ENCODE results near the gene MEGF11. TPM values are rescaled to one million over a fixed set of nuclear protein-coding genes. Genes with fewer than 3 reads are reported as not detected.
"Not testable (repeated sequence)": the region's sequence is repeated elsewhere in the genome, so short reads cannot be mapped to it uniquely, and the experiment has no call there.

The MEGF11 gene
- total RNA-seq, 1 donor from 2014 or later = 0.06 TPM

DNA sequence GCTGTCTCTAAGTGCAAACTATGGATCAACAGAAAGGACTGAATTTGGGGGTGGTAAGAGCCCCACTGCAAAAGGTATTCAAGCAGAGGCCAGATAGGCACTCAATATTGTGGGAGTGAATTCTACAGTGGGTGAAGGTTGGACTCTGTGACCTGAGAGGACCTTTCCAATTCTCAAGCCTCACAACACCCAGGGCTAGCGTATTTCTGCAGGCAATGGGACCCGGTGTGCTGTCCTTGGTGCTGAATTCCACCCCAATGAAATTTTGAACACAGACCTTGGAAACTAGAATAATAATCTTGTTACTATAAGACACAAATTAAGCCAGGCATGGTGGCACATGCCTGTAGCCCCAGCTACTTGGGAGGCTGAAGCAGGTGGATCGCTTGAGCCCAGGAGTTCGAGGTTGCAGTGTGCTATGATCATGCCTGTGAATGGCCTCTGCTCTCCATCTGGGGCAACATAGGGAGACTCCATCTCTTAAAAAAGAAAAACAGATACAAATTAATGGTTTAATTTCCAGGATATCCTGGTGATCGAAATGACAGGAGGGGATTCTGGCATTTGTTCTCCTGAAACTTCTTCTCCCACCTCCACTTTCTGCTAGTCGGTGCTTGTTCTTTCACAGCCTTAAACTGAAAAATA is 248.8 kb downstream of the MEGF11 start:
- no peaks in the 10 kb centered on the region for H3K36me3 Mint-ChIP-seq
- no peak overlapping the region for H2AFZ ChIP-seq (replicated peaks)
- DNase-seq (ENCODE audit: low spot score) = peak; percentile 78
- H3K9me3 Mint-ChIP-seq = no peaks in the 10 kb centered on the region
- H3K4me1 ChIP-seq = peaks cover 14% of the 10 kb centered on the region
- peaks cover 30% of the 10 kb centered on the region for H3K27me3 Mint-ChIP-seq (ENCODE audit: insufficient read depth, low read depth)
- no peaks in the 10 kb centered on the region for H3K79me2 ChIP-seq (ENCODE audit: low read depth)
- peaks cover 13% of the 10 kb centered on the region for H3F3A ChIP-seq (ENCODE audit: low read depth)
- peaks cover 19% of the 10 kb centered on the region for H4K20me1 ChIP-seq (ENCODE audit: low read depth)
- no peaks in the 10 kb centered on the region for H3K36me3 ChIP-seq
- H3K27ac ChIP-seq = no peak overlapping the region
- H3K9ac ChIP-seq = no peak overlapping the region
- no peak for TF ChIP-seq EZH2 (IDR thresholded peaks at IDR 0.05)
- no peak for TF ChIP-seq EZH2phosphoT487 (IDR thresholded peaks at IDR 0.05)
- TF ChIP-seq, protein P1, sequence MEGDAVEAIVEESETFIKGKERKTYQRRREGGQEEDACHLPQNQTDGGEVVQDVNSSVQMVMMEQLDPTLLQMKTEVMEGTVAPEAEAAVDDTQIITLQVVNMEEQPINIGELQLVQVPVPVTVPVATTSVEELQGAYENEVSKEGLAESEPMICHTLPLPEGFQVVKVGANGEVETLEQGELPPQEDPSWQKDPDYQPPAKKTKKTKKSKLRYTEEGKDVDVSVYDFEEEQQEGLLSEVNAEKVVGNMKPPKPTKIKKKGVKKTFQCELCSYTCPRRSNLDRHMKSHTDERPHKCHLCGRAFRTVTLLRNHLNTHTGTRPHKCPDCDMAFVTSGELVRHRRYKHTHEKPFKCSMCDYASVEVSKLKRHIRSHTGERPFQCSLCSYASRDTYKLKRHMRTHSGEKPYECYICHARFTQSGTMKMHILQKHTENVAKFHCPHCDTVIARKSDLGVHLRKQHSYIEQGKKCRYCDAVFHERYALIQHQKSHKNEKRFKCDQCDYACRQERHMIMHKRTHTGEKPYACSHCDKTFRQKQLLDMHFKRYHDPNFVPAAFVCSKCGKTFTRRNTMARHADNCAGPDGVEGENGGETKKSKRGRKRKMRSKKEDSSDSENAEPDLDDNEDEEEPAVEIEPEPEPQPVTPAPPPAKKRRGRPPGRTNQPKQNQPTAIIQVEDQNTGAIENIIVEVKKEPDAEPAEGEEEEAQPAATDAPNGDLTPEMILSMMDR (IDR thresholded peaks at IDR 0.05) = no peak
- H3K27me3 ChIP-seq = no peaks in the 10 kb centered on the region
- no peaks in the 10 kb centered on the region for H3K9me3 ChIP-seq (ENCODE audit: low read depth)
- no peak overlapping the region for H3K27ac Mint-ChIP-seq
- H3K4me2 ChIP-seq = no peak overlapping the region
- H3K4me1 Mint-ChIP-seq = no peaks in the 10 kb centered on the region
- H3K4me3 ChIP-seq = no peak overlapping the region
- H3K4me3 Mint-ChIP-seq = no peak overlapping the region

DNA sequence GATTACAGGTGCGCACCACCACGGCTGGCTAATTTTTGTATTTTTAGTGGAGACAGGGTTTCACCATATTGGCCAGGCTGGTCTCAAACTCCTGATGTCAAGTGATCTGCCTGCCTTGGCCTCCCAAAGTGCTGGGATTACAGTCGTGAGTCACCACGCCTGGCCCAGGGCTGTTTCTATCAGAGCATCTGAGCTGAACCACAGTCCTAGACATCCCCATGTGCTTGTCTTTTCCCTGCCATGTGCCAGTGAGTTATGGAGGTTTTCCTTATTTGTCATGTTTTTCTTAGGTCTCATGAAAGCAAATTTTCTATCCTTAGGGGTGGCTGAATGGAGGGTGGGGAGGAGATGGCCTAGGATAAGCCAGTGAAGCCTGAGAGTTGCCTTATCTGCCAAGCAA is 250.4 kb downstream of the MEGF11 start:
- H3K9me3 ChIP-seq (ENCODE audit: low read depth); H3K79me2 ChIP-seq (ENCODE audit: low read depth); H3K4me3 ChIP-seq; H3K36me3 Mint-ChIP-seq; H3K4me1 Mint-ChIP-seq; H3K27ac ChIP-seq; H3K9me3 Mint-ChIP-seq; H2AFZ ChIP-seq (replicated peaks); H3K27me3 ChIP-seq; H3K4me3 Mint-ChIP-seq; H3K36me3 ChIP-seq; H3K9ac ChIP-seq; H3K4me2 ChIP-seq; DNase-seq (ENCODE audit: low spot score); H3K27ac Mint-ChIP-seq: not testable (repeated sequence)
- Histone ChIP-seq H3K4me1 (peaks cover 14% of the 10 kb centered on the region), H3F3A (ENCODE audit: low read depth) (peaks cover 13% of the 10 kb centered on the region), H4K20me1 (ENCODE audit: low read depth) (peaks cover 19% of the 10 kb centered on the region)
- H3K27me3 Mint-ChIP-seq (ENCODE audit: insufficient read depth, low read depth) = peaks cover 28% of the 10 kb centered on the region

DNA sequence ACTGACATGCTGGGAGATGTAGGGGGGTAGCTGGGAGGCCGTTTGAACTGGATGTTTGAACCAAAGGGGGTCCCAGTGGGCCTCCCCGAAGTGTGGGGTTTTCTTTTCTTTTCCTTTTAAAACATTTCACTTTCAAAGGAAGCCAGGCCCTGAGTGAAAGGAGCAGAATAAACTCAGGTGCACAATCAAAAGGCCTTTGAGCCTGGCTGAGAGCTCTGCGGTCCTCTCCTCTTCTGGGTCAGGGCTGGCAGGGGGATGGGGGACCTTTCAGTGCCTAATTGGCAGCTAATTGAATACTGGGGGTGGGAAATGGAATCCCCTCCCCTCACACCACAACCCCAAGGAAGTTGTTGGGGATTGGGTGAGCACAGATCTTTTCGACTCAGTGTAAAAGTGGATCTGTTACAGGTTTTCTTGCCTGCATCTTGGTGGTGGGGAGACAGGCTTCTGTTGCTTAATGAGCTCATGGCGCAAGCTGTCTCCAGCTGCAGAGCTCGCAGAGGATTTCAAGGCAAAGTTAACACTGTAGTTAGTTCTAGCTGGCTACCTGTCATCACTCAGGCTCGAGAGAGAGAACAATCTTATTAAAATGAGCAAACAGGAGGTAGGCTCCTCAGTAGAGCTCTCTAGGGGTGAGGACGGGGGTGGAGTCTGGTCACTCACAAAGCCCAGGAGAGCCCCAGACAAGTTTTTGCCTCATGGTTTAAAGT is 251.7 kb downstream of the MEGF11 start:
- H3K27ac Mint-ChIP-seq = no peak overlapping the region
- no peaks in the 10 kb centered on the region for H3K36me3 Mint-ChIP-seq
- DNase-seq (ENCODE audit: low spot score) = peak; percentile 43
- Histone ChIP-seq H3K9ac (no peak overlapping the region), H3K27me3 (no peaks in the 10 kb centered on the region), H3K4me2 (peak overlapping the region; percentile 25), H3K4me3 (no peak overlapping the region), H3K36me3 (no peaks in the 10 kb centered on the region), H3K27ac (no peak overlapping the region), H3F3A (ENCODE audit: low read depth) (peaks cover 13% of the 10 kb centered on the region), H3K4me1 (peaks cover 14% of the 10 kb centered on the region), H3K9me3 (ENCODE audit: low read depth) (no peaks in the 10 kb centered on the region), H3K79me2 (ENCODE audit: low read depth) (no peaks in the 10 kb centered on the region), H4K20me1 (ENCODE audit: low read depth) (peaks cover 19% of the 10 kb centered on the region), H2AFZ (replicated peaks) (no peak overlapping the region)
- H3K9me3 Mint-ChIP-seq = no peaks in the 10 kb centered on the region
- peaks cover 5% of the 10 kb centered on the region for H3K4me1 Mint-ChIP-seq
- H3K27me3 Mint-ChIP-seq (ENCODE audit: insufficient read depth, low read depth) = peaks cover 31% of the 10 kb centered on the region
- TF ChIP-seq, protein P1 (IDR thresholded peaks at IDR 0.05) = no peak
- TF ChIP-seq EZH2phosphoT487 (IDR thresholded peaks at IDR 0.05) (no peak), EZH2 (IDR thresholded peaks at IDR 0.05) (no peak)
- H3K4me3 Mint-ChIP-seq = no peak overlapping the region

DNA sequence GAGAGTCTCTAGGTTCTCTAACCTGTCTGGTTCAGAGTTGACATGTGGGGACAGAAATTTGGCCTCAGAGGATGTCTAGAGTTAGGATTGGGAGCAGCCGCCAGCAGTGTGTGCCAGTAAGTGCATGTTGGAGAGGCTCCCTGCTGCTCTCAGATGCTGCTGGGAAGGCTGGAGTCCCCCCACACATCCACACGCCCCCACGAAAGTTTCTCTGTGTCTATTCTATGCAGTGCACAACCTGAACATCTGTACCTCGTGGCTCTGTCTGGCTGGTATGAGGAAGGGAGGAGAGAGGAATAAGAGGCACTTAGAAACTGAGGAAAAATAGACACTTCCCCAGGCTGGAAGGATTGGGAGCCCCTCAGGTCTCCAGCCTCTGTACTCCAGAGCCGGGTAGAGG is 252.5 kb downstream of the MEGF11 start:
- Mint-ChIP-seq H3K9me3 (no peaks in the 10 kb centered on the region), H3K36me3 (no peaks in the 10 kb centered on the region), H3K4me1 (peaks cover 5% of the 10 kb centered on the region), H3K27ac (no peak overlapping the region), H3K4me3 (no peak overlapping the region), H3K27me3 (ENCODE audit: insufficient read depth, low read depth) (peaks cover 34% of the 10 kb centered on the region)
- H3K4me3 ChIP-seq = no peak overlapping the region
- H2AFZ ChIP-seq (replicated peaks) = no peak overlapping the region
- H3K9me3 ChIP-seq (ENCODE audit: low read depth) = no peaks in the 10 kb centered on the region
- H3K36me3 ChIP-seq = no peaks in the 10 kb centered on the region
- no peak for DNase-seq (ENCODE audit: low spot score)
- peaks cover 13% of the 10 kb centered on the region for H3F3A ChIP-seq (ENCODE audit: low read depth)
- no peaks in the 10 kb centered on the region for H3K27me3 ChIP-seq
- H3K9ac ChIP-seq = no peak overlapping the region
- H3K27ac ChIP-seq = no peak overlapping the region
- H3K79me2 ChIP-seq (ENCODE audit: low read depth) = no peaks in the 10 kb centered on the region
- H3K4me1 ChIP-seq = peaks cover 14% of the 10 kb centered on the region
- peaks cover 19% of the 10 kb centered on the region for H4K20me1 ChIP-seq (ENCODE audit: low read depth)
- peak overlapping the region; percentile 25 for H3K4me2 ChIP-seq
- TF ChIP-seq, protein P1 (IDR thresholded peaks at IDR 0.05) = no peak

Measured in neural progenitor cell (in vitro differentiated cells).